HL-60 (cell line): Measurements from ENCODE around the gene SLC38A10.

Experiments used
- DNase-seq, 2 experiments: peaks; one replicate each; pipeline ENCODE4 v3.0.0-alpha.2; 2010 to 2020; ENCODE audit warnings: low read depth in 1 of 2, low spot score in 1 of 2
- H3K27ac ChIP-seq: fragments of 250-450 bp; sonication (Bioruptor Pico); replicated peaks from 2 replicates; pipeline ENCODE4 v1.5.1; 2020; ENCODE audit warnings: mild to moderate bottlenecking, moderate library complexity
- H3K27me3 ChIP-seq: fragments of 250-450 bp; sonication (Bioruptor Pico); 2 replicates; pipeline ENCODE4 v1.5.1; 2021; ENCODE audit warnings: mild to moderate bottlenecking, moderate library complexity; ENCODE audit not compliant: insufficient read depth, poor library complexity, severe bottlenecking
- H3K4me3 ChIP-seq: replicated peaks from 2 replicates; pipeline ENCODE4 v1.5.1; 2011; ENCODE audit warnings: mild to moderate bottlenecking, control low read depth, low read length; ENCODE audit not compliant: insufficient read depth
- GABPA ChIP-seq: IDR thresholded peaks from 2 replicates; pipeline ENCODE4 v1.6.1; 2012; ENCODE audit warnings: low read depth
- POLR2AphosphoS5 ChIP-seq: IDR thresholded peaks from 2 replicates; pipeline ENCODE4 v1.6.1; 2012; ENCODE audit warnings: low read depth
- SPI1 ChIP-seq: IDR thresholded peaks from 2 replicates; pipeline ENCODE4 v1.6.1; 2012; ENCODE audit warnings: low read depth, mild to moderate bottlenecking, borderline replicate concordance
- TF ChIP-seq, protein P1 (sequence below): IDR thresholded peaks from 2 replicates; pipeline ENCODE4 v1.6.1; 2012; ENCODE audit warnings: low read depth; ENCODE audit not compliant: insufficient replicate concordance
- TF ChIP-seq, protein P2 (sequence below): IDR thresholded peaks from one replicate; pipeline ENCODE4 v1.5.1; 2011; ENCODE audit warnings: low read length, control low read depth, inconsistent platforms; ENCODE audit not compliant: insufficient read depth

SLC38A10 gene

DNA sequence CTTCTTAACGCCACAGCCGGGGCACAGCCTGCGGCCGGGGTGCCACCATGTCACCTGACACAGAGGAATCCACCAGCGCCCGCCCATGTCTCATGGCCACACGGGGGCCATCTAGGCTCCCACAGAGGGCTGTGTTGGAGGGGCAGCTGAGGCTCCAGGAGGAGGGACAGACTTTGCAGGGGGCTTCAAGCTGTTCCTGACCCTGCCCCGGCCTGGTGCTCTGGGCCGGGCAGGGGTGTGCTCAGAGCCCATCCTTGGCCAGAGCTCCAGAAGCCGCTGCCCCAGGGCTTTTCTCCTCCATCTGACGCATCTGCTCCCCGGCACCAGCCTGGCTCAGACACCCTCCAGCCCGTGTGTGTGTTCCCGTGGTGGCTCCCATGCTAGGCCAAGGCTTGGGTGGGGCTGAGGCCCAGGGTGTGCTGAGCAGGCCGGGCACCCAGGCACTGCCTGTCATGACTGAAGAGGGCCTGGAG is 7.8 kb upstream of the SLC38A10 start:
- H3K4me3 ChIP-seq = no peak overlapping the region
- TF ChIP-seq, protein P1, sequence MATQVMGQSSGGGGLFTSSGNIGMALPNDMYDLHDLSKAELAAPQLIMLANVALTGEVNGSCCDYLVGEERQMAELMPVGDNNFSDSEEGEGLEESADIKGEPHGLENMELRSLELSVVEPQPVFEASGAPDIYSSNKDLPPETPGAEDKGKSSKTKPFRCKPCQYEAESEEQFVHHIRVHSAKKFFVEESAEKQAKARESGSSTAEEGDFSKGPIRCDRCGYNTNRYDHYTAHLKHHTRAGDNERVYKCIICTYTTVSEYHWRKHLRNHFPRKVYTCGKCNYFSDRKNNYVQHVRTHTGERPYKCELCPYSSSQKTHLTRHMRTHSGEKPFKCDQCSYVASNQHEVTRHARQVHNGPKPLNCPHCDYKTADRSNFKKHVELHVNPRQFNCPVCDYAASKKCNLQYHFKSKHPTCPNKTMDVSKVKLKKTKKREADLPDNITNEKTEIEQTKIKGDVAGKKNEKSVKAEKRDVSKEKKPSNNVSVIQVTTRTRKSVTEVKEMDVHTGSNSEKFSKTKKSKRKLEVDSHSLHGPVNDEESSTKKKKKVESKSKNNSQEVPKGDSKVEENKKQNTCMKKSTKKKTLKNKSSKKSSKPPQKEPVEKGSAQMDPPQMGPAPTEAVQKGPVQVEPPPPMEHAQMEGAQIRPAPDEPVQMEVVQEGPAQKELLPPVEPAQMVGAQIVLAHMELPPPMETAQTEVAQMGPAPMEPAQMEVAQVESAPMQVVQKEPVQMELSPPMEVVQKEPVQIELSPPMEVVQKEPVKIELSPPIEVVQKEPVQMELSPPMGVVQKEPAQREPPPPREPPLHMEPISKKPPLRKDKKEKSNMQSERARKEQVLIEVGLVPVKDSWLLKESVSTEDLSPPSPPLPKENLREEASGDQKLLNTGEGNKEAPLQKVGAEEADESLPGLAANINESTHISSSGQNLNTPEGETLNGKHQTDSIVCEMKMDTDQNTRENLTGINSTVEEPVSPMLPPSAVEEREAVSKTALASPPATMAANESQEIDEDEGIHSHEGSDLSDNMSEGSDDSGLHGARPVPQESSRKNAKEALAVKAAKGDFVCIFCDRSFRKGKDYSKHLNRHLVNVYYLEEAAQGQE = no peak
- no peak for TF ChIP-seq GABPA
- no peak for TF ChIP-seq SPI1
- no peak for TF ChIP-seq POLR2AphosphoS5
- TF ChIP-seq, protein P2, sequence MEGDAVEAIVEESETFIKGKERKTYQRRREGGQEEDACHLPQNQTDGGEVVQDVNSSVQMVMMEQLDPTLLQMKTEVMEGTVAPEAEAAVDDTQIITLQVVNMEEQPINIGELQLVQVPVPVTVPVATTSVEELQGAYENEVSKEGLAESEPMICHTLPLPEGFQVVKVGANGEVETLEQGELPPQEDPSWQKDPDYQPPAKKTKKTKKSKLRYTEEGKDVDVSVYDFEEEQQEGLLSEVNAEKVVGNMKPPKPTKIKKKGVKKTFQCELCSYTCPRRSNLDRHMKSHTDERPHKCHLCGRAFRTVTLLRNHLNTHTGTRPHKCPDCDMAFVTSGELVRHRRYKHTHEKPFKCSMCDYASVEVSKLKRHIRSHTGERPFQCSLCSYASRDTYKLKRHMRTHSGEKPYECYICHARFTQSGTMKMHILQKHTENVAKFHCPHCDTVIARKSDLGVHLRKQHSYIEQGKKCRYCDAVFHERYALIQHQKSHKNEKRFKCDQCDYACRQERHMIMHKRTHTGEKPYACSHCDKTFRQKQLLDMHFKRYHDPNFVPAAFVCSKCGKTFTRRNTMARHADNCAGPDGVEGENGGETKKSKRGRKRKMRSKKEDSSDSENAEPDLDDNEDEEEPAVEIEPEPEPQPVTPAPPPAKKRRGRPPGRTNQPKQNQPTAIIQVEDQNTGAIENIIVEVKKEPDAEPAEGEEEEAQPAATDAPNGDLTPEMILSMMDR = no peak
- DNase-seq = no peak
- no peak overlapping the region for H3K27ac ChIP-seq
- no peaks in the 10 kb centered on the region for H3K27me3 ChIP-seq

DNA sequence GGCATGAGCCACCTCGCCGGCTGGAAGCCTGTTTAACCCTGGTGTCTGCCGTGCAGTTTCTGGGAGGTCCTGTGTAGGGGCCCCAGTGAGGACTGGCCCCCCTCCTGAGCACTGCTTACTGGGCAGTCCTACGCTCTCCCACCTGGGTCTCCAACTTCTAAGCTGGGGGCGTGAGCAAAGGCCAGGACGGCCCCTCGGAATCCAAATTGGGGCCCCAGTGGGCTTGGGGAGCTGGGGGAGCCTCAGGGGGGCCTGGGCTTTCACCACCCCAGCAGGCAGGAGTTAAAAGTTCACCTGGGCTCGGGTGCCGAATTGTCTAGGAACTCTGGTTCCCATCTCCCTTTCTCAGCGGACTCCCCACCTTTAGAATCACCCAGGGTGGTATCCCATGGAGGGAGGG is 7.2 kb upstream of the SLC38A10 start:
- TF ChIP-seq, protein P1 = no peak
- TF ChIP-seq POLR2AphosphoS5 (no peak), SPI1 (no peak), GABPA (no peak)
- TF ChIP-seq, protein P2 = no peak
- H3K27me3 ChIP-seq = no peaks in the 10 kb centered on the region
- no peak overlapping the region for H3K4me3 ChIP-seq
- DNase-seq = no peak
- H3K27ac ChIP-seq = no peak overlapping the region

DNA sequence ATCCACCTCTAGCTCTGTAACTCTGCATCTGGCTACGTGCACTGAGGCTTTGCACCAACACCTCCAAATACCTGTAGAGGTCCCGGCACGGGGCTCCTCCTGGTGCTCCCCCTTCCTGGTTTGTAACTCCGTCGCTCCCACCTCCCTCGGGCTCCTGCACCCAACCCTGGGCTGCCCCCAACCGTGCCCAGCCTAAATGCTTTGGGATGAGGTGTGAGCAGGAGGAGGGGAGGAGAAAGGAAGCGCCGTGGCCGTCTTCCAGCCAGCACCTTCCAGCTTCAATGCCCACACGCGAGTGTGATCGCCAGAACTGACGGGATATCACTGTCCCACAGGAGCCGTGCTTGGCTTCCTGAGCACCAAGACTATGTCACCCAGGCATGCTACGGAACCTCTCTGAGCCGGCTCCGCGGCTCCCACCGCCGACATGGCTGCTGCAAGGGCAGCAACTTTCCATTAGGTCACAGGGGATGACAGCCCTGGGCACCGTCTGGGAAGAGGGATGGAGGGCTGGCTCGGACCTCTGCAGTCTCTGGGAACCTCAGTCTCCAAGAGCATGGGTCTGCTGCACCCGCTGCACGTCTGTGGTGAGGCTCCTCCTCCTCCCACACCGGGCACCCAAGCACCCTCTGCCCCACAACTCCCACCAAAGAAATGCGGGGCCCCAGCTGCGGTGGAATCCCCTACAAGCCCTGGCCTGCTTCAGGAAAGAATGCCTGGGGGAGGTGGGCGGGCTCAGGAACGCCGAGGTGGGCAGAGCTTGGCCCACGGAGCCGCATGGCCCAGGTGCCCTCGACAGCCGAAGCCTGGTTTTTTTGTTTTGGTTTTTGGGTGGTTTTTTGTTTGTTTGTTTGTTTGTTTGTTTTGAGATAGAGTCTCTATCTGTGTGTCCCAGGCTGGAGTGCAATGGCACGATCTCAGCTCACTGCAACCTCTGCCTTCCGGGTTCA is 6.4 kb upstream of the SLC38A10 start:
- Histone ChIP-seq H3K4me3 (no peak overlapping the region), H3K27ac (no peak overlapping the region), H3K27me3 (no peaks in the 10 kb centered on the region)
- TF ChIP-seq POLR2AphosphoS5 (no peak), SPI1 (no peak), GABPA (no peak)
- TF ChIP-seq, protein P2 = no peak
- TF ChIP-seq, protein P1 = no peak
- no peak for DNase-seq
